Suprapubic skin (tissue), 4 donors: Measurements from ENCODE around the gene JMJD8.

Experiments
- CTCF ChIP-seq, 2 donors: fragments of 200-600 bp in 1 of 2; fragments of 450-650 bp in 1 of 2; sonication (generic) in 1 of 2; IDR thresholded peaks; one replicate each; pipeline ENCODE4 v1.5.1; 2016 to 2019; ENCODE audit warnings: antibody characterized with exemption in 2 of 2, mild to moderate bottlenecking in 1 of 2, moderate library complexity in 1 of 2
- EP300 ChIP-seq: sonication (generic); formaldehyde crosslinking; IDR thresholded peaks from one replicate; pipeline ENCODE4 v1.6.1; 2017; ENCODE audit warnings: antibody characterized with exemption
- POLR2AphosphoS5 ChIP-seq, 3 donors: sonication (generic); formaldehyde crosslinking; IDR thresholded peaks; one replicate each; pipeline ENCODE4 v1.6.1; 2017; ENCODE audit warnings: antibody characterized with exemption in 3 of 3

GRCh38 chr16:704047-704446, 19.9 kb upstream of the JMJD8 start:
- TF ChIP-seq POLR2AphosphoS5 (IDR thresholded peaks at IDR 0.05) (no peak), CTCF (IDR thresholded peaks at IDR 0.05) (no peak), EP300 (no peak)
